ENCODE measurements around the gene SLC27A5. TPM values are rescaled to one million over a fixed set of nuclear protein-coding genes. Genes with fewer than 3 reads are reported as not detected.

Gene SLC27A5
- total RNA-seq, 1 experiment from 2014 or later, result 17.1 TPM

DNA sequence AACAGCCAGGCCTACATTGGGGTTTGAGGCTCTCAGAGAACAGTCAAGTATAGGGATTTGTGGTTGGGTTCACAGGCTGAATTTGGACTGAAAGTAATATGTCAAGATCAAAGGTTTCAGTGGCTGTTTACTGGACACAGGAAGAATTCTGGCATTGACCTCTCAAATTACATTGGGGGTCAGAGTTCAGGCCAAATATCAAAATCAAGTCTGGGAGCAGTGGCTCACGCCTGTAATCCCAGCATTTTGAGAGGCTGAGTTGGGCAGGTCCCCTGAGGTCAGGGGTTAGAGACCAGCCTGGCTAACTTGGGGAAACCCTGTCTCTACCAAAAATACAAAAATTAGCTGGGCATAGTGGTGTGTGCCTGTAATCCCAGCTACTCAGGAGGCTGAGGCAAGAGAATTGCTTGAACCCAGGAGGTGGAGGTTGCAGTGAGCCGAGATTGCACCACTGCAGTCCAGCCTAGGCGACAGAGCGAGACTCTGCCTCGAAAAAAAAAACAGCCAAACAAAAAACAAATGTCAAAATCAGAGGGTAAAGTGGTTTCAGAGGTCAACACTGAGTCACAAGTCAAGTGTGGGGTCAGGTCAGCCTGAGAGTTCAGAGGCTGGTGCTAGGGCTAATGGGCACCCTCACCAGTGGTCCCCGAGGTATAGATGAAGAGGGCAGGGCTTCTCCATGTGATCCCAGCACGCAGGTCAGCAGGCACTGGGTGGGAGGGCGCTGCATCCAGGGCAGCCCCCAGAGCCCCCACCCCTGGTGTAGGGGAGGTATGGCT lies 1.5 kb downstream of the SLC27A5 start:
- TF ChIP-seq CTCF (conservative IDR thresholded peaks at IDR 0.05), result no peak
- no peak overlapping the region for H3K4ac ChIP-seq (ENCODE audit: low read depth, low read length)
- no CpG with 5 or more reads among the region's 8 CpGs for WGBS (ENCODE audit: extremely low coverage, insufficient read length, low lambda C conversion rate)
- DNase-seq, result no peak
- no peaks in the 10 kb centered on the region for H3K4me1 ChIP-seq (ENCODE audit: insufficient read depth, low read length)
- H2BK120ac ChIP-seq (ENCODE audit: low read depth, low read length, poor library complexity, severe bottlenecking), result no peak overlapping the region
- H3K56ac ChIP-seq (ENCODE audit: insufficient read length, low read depth, low read length), result no peak overlapping the region
- no peak overlapping the region for H3K18ac ChIP-seq (ENCODE audit: insufficient read length, low read depth, low read length)
- H3T11ph ChIP-seq (ENCODE audit: low read length), result no peak overlapping the region
- Mint-ChIP-seq H3K36me3 (ENCODE audit: insufficient read depth in 1 of 3, low read depth in 3 of 3) (peaks cover under 1 to 8% (median 7%) of the 10 kb centered on the region in 3 experiments; a peak in 6 of 7 replicates), H3K4me1 (peaks cover 8 to 10% of the 10 kb centered on the region in 2 experiments), H3K4me3 (no peak overlapping the region), H3K27me3 (ENCODE audit: low read depth) (peaks cover 11% of the 10 kb centered on the region), H3K27ac (no peak overlapping the region), H3K9me3 (peaks cover 8 to 14% of the 10 kb centered on the region in 2 experiments)
- no peaks in the 10 kb centered on the region for H3K79me1 ChIP-seq (ENCODE audit: insufficient read depth, low read depth, low read length, poor library complexity, severe bottlenecking)
- no peak overlapping the region for H2BK20ac ChIP-seq (ENCODE audit: low read depth, low read length, poor library complexity, severe bottlenecking)
- H3K23me2 ChIP-seq (ENCODE audit: insufficient read length, low read depth, low read length, poor library complexity, severe bottlenecking), result peaks cover 4% of the 10 kb centered on the region
- H4K20me1 ChIP-seq (ENCODE audit: control insufficient read depth, insufficient read depth, insufficient read length), result no peaks in the 10 kb centered on the region
- H4K5ac ChIP-seq (ENCODE audit: insufficient read length, low read depth, low read length), result no peak overlapping the region
- H3K9me3 ChIP-seq (ENCODE audit: control insufficient read depth, low read depth, low read length), result no peaks in the 10 kb centered on the region
- H3K27me3 ChIP-seq (ENCODE audit: insufficient read depth, low read length), result no peaks in the 10 kb centered on the region
- H3K14ac ChIP-seq (ENCODE audit: insufficient read depth, low read length), result no peak overlapping the region
- H4K8ac ChIP-seq (replicated peaks; ENCODE audit: insufficient read length, low read depth, low read length), result no peak overlapping the region
- no peak overlapping the region for H2BK12ac ChIP-seq (ENCODE audit: insufficient read length, low read depth, low read length)
- H2BK15ac ChIP-seq (ENCODE audit: low read depth, low read length), result no peak overlapping the region
- H3K27ac ChIP-seq (ENCODE audit: insufficient read length, low read depth, low read length), result no peak overlapping the region
- no peak overlapping the region for H2AK5ac ChIP-seq (ENCODE audit: insufficient read length, low read length)
- H4K91ac ChIP-seq (ENCODE audit: insufficient read length, low read depth, low read length), result no peak overlapping the region
- H3K79me2 ChIP-seq (ENCODE audit: insufficient read depth, low read length), result no peaks in the 10 kb centered on the region
- no peak overlapping the region for H3K9ac ChIP-seq (ENCODE audit: extremely low read depth, insufficient read length, low read length)
- no peak overlapping the region for H3K4me2 ChIP-seq (ENCODE audit: insufficient read depth, insufficient read length, low read length)
- no peak overlapping the region for H2AFZ ChIP-seq (ENCODE audit: low read length)
- no peak overlapping the region for H2BK5ac ChIP-seq (ENCODE audit: insufficient read length, low read length)
- no peak overlapping the region for H3K23ac ChIP-seq (ENCODE audit: insufficient read length, low read depth, low read length)
